ENCODE data around the gene CIROP.

CIROP gene

DNA sequence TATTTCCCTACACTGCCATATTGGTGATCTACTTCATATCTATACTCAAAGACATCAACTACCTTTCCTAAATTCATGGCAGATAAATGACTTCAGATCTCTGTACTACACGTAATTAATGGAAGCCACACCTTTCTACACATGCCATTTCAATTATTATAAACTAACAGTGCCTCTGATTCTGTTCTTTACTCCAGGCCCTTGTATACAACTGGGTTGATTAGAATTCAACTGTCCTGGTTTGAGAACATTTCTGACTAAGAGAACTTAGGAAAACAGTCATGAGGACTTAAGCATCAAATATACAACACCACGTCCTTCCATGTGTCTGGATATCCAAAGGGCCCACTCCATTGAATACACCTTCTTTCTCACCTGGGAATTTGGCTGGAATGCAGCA is 11.7 kb downstream of the CIROP start:
- DNase-seq (ENCODE audit: low read depth), result no peak

GRCh38 chr14:23091294-23092225 is 13.2 kb downstream of the CIROP start:
- no peak for DNase-seq (ENCODE audit: low read depth)

GRCh38 chr14:23090254-23090636 is 14.5 kb downstream of the CIROP start:
- DNase-seq (ENCODE audit: low read depth), result no peak

GRCh38 chr14:23089498-23090253 is 15.1 kb downstream of the CIROP start:
- no peak for DNase-seq (ENCODE audit: low read depth)

GRCh38 chr14:23086565-23086964 is 18.2 kb downstream of the CIROP start:
- DNase-seq (ENCODE audit: low read depth), result no peak

DNA sequence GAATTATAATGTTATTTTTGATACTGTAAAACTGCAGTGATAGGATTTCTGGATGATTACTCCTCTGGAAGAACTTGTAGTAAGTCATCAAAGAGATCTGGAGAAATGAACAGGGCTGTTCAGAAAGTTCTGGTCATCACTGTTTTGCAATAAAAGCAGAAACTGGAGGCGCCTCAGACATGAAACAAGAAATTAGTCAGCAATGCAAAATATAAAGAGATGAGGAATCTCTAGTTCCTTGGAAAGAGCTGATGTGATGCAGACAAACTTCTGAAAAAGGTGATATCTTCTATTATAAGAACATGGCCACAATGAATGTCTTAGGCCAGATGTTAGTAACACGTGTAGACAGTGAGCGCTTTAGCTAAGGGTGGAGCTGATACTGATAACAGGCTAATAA is 19.3 kb downstream of the CIROP start:
- DNase-seq (ENCODE audit: low read depth), result no peak

DNA sequence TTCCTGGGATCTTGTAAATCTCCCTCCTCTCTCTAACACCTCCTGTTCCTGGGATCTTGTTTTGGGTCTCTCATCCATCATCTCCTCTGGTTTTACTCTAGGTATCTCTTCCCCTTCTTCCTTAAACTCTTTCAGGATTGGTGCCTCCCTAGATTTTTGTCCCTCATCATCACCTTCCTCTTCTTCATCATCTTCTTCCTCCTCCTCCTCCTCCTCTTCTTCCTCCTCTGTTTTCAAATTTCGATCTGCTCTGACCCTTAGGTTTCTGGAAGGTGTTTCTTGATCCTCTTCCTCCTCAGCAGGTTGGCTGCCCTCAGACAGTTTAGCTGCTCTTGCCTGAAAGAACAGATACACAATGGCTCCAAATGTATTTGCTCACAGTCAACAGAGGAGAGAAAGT is 24.3 kb downstream of the CIROP start:
- DNase-seq (ENCODE audit: low read depth), result no peak

DNA sequence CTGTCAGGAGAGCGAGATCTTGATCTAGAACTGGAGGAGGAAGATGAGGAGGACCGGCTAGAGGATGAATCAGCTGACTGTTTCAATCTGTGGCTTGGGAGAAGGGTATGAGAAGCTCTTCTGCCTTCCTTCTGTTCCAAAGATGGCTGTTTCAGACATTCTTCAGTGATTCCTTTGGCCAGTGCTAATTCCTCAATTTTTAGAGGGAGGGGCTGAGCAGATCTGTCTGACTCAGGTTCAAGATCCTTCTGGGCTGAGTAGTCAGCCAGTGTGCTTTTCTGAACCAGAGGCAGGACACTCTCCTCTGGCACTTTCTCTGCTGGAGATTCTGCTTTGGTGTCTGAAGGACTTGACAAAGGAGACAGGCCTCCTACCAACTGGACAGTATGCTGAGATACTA is 25.1 kb downstream of the CIROP start:
- no peak for DNase-seq (ENCODE audit: low read depth)

- DNase-seq (ENCODE audit: low read depth), result no peak
These were observed 26.1 kb downstream of the CIROP start for GRCh38 chr14:23078692-23079116.

- DNase-seq (ENCODE audit: low read depth), result no peak
These were observed 26.8 kb downstream of the CIROP start for GRCh38 chr14:23077962-23078361.

DNA sequence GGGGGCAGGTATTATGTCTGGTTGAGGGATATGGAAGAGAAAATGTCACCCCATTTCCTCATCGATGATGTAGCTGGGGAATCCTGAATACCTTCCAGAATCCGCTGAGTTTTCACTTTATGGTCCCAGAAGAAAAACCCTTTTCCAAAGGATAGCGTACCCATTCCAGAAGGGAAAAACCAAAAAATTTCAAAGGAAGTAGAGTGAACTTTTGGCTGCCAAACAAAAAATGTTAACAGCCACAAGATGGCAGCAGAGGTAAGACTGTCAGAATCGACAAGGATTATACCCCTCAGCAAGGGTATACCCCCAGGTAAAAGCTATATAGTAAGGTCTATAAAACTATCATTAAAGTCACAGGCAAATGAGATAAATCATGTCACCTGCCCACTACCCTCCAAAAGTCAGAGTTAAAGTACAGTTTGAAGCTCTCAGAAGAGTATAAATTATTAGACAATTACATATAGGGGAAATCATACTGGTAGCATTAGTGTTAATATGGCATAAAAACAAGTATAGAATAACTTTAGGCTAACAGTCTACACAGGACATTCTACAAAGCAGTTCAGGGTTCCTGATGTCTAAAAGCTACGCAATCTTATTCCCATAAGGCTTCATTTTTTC is 27.9 kb downstream of the CIROP start:
- no peak for DNase-seq (ENCODE audit: low read depth)

GRCh38 chr14:23074906-23075305 is 29.9 kb downstream of the CIROP start:
- no peak for DNase-seq (ENCODE audit: low read depth)

- DNase-seq (ENCODE audit: low read depth), result no peak
These were observed 32.8 kb downstream of the CIROP start for GRCh38 chr14:23071921-23072539.

- peak; percentile 66 for DNase-seq (ENCODE audit: low read depth)
These were observed 33.4 kb downstream of the CIROP start for GRCh38 chr14:23071244-23071920.

GRCh38 chr14:23070262-23071129 is 34.3 kb downstream of the CIROP start:
- no peak for DNase-seq (ENCODE audit: low read depth)

- no peak for DNase-seq (ENCODE audit: low read depth)
These were observed 35.4 kb downstream of the CIROP start for GRCh38 chr14:23069413-23069806.

- peak; percentile 61 for DNase-seq (ENCODE audit: low read depth)
These were observed 35.9 kb downstream of the CIROP start for GRCh38 chr14:23068789-23069412.

DNA sequence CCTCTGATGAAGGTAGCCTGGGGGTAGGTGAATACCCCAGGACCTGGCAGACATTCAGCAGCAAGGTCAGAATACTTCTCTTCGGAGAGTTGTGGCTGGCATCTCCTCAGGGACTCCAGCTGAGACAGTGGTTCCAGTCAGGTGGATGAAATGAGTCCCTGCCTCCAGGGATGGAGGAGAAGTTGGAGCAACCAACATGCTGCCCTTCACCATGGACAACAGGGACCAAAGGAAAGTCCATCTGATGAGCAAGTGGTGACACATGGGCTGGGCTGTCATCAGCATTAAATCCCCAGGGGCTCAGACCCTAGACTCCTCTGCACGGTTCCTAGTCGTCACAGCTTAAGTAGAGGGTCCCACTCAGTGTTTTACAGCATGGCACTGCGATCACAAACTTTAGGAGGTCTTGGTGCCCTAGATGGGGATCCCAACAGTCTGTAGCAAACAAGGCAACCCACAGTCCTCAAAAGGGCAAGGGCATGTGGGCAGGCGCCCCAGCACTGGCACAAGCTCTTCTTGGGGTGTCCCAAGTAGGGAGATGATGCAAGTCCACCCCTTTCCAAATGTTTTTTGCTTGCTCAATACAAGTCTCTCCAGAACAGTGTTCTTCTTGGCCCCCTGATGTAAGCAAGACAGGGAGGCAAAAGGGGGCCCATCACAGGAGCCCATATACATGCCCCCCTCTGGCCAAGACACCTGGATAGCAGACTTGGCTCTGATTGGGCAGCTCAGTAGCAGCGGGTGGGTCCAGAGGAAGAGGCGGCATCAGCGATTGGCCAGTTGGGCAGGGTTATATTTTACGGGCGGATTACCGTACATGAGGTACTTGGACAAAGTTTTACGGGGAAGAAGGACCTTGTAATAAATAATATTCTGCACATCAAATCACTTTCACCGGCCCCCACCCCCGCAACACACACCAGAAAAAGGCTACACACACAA is 36.7 kb downstream of the CIROP start:
- no peak for DNase-seq (ENCODE audit: low read depth)

Data from stimulated activated CD4-positive, alpha-beta T cell treated with anti-CD3 and anti-CD28 coated beads, Interleukin-2, amount 100 ng/mL, for 4 hours (primary cell).